ENCODE results near the gene FIGNL1.

Gene FIGNL1

GRCh38 chr7:50479743-50480517 lies 29.8 kb upstream of the FIGNL1 start:
- no peak overlapping the region for H3K4me3 ChIP-seq (ENCODE audit: low read depth, low read length)
- TF ChIP-seq CTCF (IDR thresholded peaks at IDR 0.05; ENCODE audit: borderline replicate concordance, insufficient read depth, low read depth, low read length), result no peak

DNA sequence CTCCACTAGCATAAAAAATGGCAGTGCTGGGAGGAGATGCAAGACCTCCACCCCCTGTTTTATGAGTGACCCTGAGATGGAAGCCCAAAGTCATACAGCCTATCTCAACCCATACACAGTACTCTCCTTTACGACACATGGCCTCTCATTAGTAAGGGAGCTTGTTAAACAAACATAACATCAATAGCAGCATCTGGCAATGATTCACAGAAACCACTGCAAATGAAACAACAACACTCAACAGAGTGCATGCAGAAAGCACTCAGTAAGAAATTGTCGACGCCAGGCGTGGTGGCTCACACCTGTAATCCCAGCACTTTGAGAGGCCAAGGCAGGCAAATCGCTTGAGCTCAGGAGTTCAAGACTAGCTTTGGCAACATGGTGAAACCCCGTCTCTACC lies 27.5 kb upstream of the FIGNL1 start:
- no peak for TF ChIP-seq CTCF (IDR thresholded peaks at IDR 0.05; ENCODE audit: borderline replicate concordance, insufficient read depth, low read depth, low read length)
- no peak overlapping the region for H3K4me3 ChIP-seq (ENCODE audit: low read depth, low read length)

GRCh38 chr7:50476953-50477625 lies 26.9 kb upstream of the FIGNL1 start:
- TF ChIP-seq CTCF (IDR thresholded peaks at IDR 0.05; ENCODE audit: borderline replicate concordance, insufficient read depth, low read depth, low read length), result no peak
- H3K4me3 ChIP-seq (ENCODE audit: low read depth, low read length), result no peak overlapping the region

- H3K4me3 ChIP-seq (ENCODE audit: low read depth, low read length), result no peak overlapping the region
- no peak for TF ChIP-seq CTCF (IDR thresholded peaks at IDR 0.05; ENCODE audit: borderline replicate concordance, insufficient read depth, low read depth, low read length)
Observed at GRCh38 chr7:50475340-50475739, 25.2 kb upstream of the FIGNL1 start.

GRCh38 chr7:50474382-50475160 lies 24.4 kb upstream of the FIGNL1 start:
- TF ChIP-seq CTCF (IDR thresholded peaks at IDR 0.05; ENCODE audit: borderline replicate concordance, insufficient read depth, low read depth, low read length), result no peak
- H3K4me3 ChIP-seq (ENCODE audit: low read depth, low read length), result no peak overlapping the region

GRCh38 chr7:50473531-50473930 lies 23.4 kb upstream of the FIGNL1 start:
- H3K4me3 ChIP-seq (ENCODE audit: low read depth, low read length), result no peak overlapping the region
- no peak for TF ChIP-seq CTCF (IDR thresholded peaks at IDR 0.05; ENCODE audit: borderline replicate concordance, insufficient read depth, low read depth, low read length)

Data from GM12875 (cell line).